Measurements from ENCODE around the gene DAD1. TPM values are rescaled to one million over a fixed set of nuclear protein-coding genes. Genes with fewer than 3 reads are reported as not detected.

The DAD1 gene
- total and polyA plus RNA-seq, 2 donors from 2014 or later: 205 to 523 TPM

GRCh38 chr14:22533739-22534359, 55.2 kb downstream of the DAD1 start:
- no peaks in the 10 kb centered on the region for H3K9me3 ChIP-seq (ENCODE audit: control insufficient read depth in 2 of 3, insufficient read depth in 1 of 3, low read length in 3 of 3)
- DNase-seq: no peak
- no peak for FAIRE-seq
- no peak overlapping the region for H3K4me3 ChIP-seq (ENCODE audit: low read length in 3 of 3)
- intact Hi-C loops (cut with DNase I): no loop called here
- no peaks in the 10 kb centered on the region for H3K27me3 ChIP-seq (ENCODE audit: control insufficient read depth, insufficient read depth, low read length)
- H3K36me3 ChIP-seq (ENCODE audit: control insufficient read depth in 2 of 3, insufficient read depth in 3 of 3, low read length in 3 of 3): no peaks in the 10 kb centered on the region
- H3K9ac ChIP-seq (ENCODE audit: low read length in 3 of 3): no peak overlapping the region
- peaks cover 0 to 13% (median 0%) of the 10 kb centered on the region in 3 donors for H3K4me1 ChIP-seq (ENCODE audit: control insufficient read depth in 2 of 3, insufficient read depth in 2 of 3, low read depth in 1 of 3, low read length in 3 of 3)
- TF ChIP-seq CTCF (IDR thresholded peaks at IDR 0.05; ENCODE audit: borderline replicate concordance, extremely low read depth, insufficient read depth): no peak
- H3K27ac ChIP-seq (ENCODE audit: low read depth in 2 of 2, low read length in 2 of 2): no peak overlapping the region

GRCh38 chr14:22533057-22533704, 55.8 kb downstream of the DAD1 start:
- Histone ChIP-seq H3K4me3 (ENCODE audit: low read length in 3 of 3) (no peak overlapping the region), H3K27me3 (ENCODE audit: control insufficient read depth, insufficient read depth, low read length) (no peaks in the 10 kb centered on the region), H3K9me3 (ENCODE audit: control insufficient read depth in 2 of 3, insufficient read depth in 1 of 3, low read length in 3 of 3) (no peaks in the 10 kb centered on the region), H3K9ac (ENCODE audit: low read length in 3 of 3) (no peak overlapping the region), H3K27ac (ENCODE audit: low read depth in 2 of 2, low read length in 2 of 2) (no peak overlapping the region), H3K4me1 (ENCODE audit: control insufficient read depth in 2 of 3, insufficient read depth in 2 of 3, low read depth in 1 of 3, low read length in 3 of 3) (peaks cover 0 to 13% (median 0%) of the 10 kb centered on the region in 3 donors), H3K36me3 (ENCODE audit: control insufficient read depth in 2 of 3, insufficient read depth in 3 of 3, low read length in 3 of 3) (no peaks in the 10 kb centered on the region)
- intact Hi-C loops (cut with DNase I): no loop called here
- FAIRE-seq (no peak), DNase-seq (no peak)
- TF ChIP-seq CTCF (IDR thresholded peaks at IDR 0.05; ENCODE audit: borderline replicate concordance, extremely low read depth, insufficient read depth): no peak

- Histone ChIP-seq H3K4me1 (ENCODE audit: control insufficient read depth in 2 of 3, insufficient read depth in 2 of 3, low read depth in 1 of 3, low read length in 3 of 3) (peaks cover 0 to 13% (median 0%) of the 10 kb centered on the region in 3 donors), H3K36me3 (ENCODE audit: control insufficient read depth in 2 of 3, insufficient read depth in 3 of 3, low read length in 3 of 3) (no peaks in the 10 kb centered on the region), H3K4me3 (ENCODE audit: low read length in 3 of 3) (no peak overlapping the region), H3K27ac (ENCODE audit: low read depth in 2 of 2, low read length in 2 of 2) (peak overlapping the region in 1 of 2 donors; percentile 65), H3K9me3 (ENCODE audit: control insufficient read depth in 2 of 3, insufficient read depth in 1 of 3, low read length in 3 of 3) (no peaks in the 10 kb centered on the region), H3K9ac (ENCODE audit: low read length in 3 of 3) (no peak overlapping the region), H3K27me3 (ENCODE audit: control insufficient read depth, insufficient read depth, low read length) (no peaks in the 10 kb centered on the region)
- no peak for FAIRE-seq
- no peak for DNase-seq
- intact Hi-C loops (cut with DNase I): no loop called here
- TF ChIP-seq CTCF (IDR thresholded peaks at IDR 0.05; ENCODE audit: borderline replicate concordance, extremely low read depth, insufficient read depth): no peak
Observed at GRCh38 chr14:22532345-22533056, 56.5 kb downstream of the DAD1 start.

Data from kidney (tissue), 14 donors.